ENCODE results near the gene NR6A1.

Gene NR6A1

GRCh38 chr9:124663046-124663961 lies 107.8 kb downstream of the NR6A1 start:
- H3K9ac ChIP-seq (ENCODE audit: low read depth, low read length), result no peak overlapping the region

DNA sequence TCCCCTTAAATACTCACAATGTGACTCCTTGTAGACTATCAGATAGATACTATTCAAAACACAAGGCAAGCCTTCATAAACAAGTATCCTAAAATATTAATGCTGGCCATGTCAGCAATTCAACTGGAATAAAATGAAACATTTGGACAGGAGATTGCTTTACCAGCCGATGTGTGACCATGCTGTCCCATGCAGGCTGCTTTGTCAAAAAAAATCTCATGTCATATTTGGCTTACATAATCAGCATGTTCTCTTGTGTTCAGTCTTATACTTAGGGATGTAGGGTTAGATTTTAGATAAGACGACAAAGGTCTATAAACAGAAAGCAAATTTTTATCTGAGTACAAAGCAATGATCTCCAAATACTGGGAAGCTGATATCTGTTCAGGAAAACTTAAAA lies 108.5 kb downstream of the NR6A1 start:
- Histone ChIP-seq H3K9ac (ENCODE audit: low read depth, low read length) (no peak overlapping the region), H3K9me3 (ENCODE audit: control insufficient read depth, insufficient read depth, low read length) (no peaks in the 10 kb centered on the region), H3K4me1 (ENCODE audit: control insufficient read depth, insufficient read depth, low read length) (peaks cover 35% of the 10 kb centered on the region), H3K27me3 (ENCODE audit: control insufficient read depth, insufficient read depth, low read length) (no peaks in the 10 kb centered on the region), H3K4me3 (ENCODE audit: low read depth, low read length) (no peak overlapping the region), H3K27ac (ENCODE audit: low read depth, low read length) (no peak overlapping the region), H3K36me3 (ENCODE audit: control insufficient read depth, insufficient read depth, low read length) (no peaks in the 10 kb centered on the region)

More at GRCh38 chr9:124663046-124663961, 107.8 kb downstream of the NR6A1 start:
- H3K27ac ChIP-seq (ENCODE audit: low read depth, low read length), result peak overlapping the region; percentile 50
- peaks cover 28% of the 10 kb centered on the region for H3K4me1 ChIP-seq (ENCODE audit: control insufficient read depth, insufficient read depth, low read length)
- H3K27me3 ChIP-seq (ENCODE audit: control insufficient read depth, insufficient read depth, low read length), result no peaks in the 10 kb centered on the region
- no peaks in the 10 kb centered on the region for H3K36me3 ChIP-seq (ENCODE audit: control insufficient read depth, insufficient read depth, low read length)
- no peak overlapping the region for H3K4me3 ChIP-seq (ENCODE audit: low read depth, low read length)
- no peaks in the 10 kb centered on the region for H3K9me3 ChIP-seq (ENCODE audit: control insufficient read depth, insufficient read depth, low read length)

GRCh38 chr9:124661271-124661670 lies 109.8 kb downstream of the NR6A1 start:
- Histone ChIP-seq H3K27me3 (ENCODE audit: control insufficient read depth, insufficient read depth, low read length) (no peaks in the 10 kb centered on the region), H3K9ac (ENCODE audit: low read depth, low read length) (no peak overlapping the region), H3K4me3 (ENCODE audit: low read depth, low read length) (no peak overlapping the region; the same call in 1 of the 2 replicates), H3K36me3 (ENCODE audit: control insufficient read depth, insufficient read depth, low read length) (no peaks in the 10 kb centered on the region), H3K9me3 (ENCODE audit: control insufficient read depth, insufficient read depth, low read length) (no peaks in the 10 kb centered on the region), H3K4me1 (ENCODE audit: control insufficient read depth, insufficient read depth, low read length) (peaks cover 35% of the 10 kb centered on the region), H3K27ac (ENCODE audit: low read depth, low read length) (peak overlapping the region; percentile 95)

DNA sequence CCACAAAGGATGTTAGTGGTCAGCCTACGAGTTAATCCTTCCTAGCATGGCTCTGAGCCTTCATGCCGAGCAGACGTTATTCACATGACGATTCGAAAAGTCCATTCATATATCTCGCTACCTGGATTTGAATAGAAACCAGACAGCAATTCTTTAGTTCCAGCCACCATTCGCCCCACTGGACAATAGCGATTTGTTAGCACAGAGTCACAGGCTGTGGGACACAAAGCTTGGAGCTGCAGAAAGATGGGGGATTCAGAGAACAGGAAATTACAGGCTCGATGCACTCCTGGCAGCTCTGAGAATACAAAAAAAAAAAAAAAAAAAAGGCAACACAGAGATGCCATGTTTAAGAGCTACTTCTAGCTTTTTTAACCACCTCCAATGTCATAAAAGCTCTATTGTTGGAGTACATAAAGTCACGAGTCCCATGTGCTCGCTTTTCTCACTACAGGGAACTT lies 110.7 kb downstream of the NR6A1 start:
- Histone ChIP-seq H3K4me1 (ENCODE audit: control insufficient read depth, insufficient read depth, low read length) (peaks cover 35% of the 10 kb centered on the region), H3K27me3 (ENCODE audit: control insufficient read depth, insufficient read depth, low read length) (no peaks in the 10 kb centered on the region), H3K4me3 (ENCODE audit: low read depth, low read length) (peak overlapping the region; percentile 85), H3K36me3 (ENCODE audit: control insufficient read depth, insufficient read depth, low read length) (no peaks in the 10 kb centered on the region), H3K9ac (ENCODE audit: low read depth, low read length) (peak overlapping the region; percentile 96), H3K9me3 (ENCODE audit: control insufficient read depth, insufficient read depth, low read length) (no peaks in the 10 kb centered on the region), H3K27ac (ENCODE audit: low read depth, low read length) (peak overlapping the region; percentile 95)

DNA sequence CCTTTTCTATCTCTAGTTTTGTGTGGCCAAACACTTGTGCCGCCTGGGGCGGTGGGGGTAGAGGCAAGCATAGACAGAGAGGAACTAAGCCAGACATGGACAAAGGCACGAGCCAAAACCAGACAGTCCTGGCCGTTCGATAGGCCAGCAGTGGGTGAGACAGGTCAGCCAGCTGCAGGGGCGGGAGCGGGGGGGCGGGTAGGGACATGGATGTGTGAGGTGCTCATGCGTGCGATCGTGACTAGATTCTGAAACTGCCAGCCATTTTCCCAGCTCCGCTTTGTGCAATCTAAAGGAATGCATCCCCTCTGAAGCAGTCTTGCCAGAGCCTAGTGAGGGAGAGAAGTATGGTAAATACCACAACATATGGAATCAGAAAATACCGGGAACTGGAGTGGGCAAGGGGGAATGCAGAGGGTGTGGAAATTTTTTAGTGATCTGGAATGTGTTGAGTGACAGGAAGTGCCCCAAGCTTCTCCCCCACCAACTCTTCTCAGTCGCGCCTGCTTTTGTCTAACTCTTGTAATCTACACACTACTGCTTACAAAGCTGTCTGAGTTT lies 111.9 kb downstream of the NR6A1 start:
- H3K27ac ChIP-seq (ENCODE audit: low read depth, low read length), result peak overlapping the region; percentile 95
- H3K4me3 ChIP-seq (ENCODE audit: low read depth, low read length), result peak overlapping the region; percentile 85
- no peaks in the 10 kb centered on the region for H3K27me3 ChIP-seq (ENCODE audit: control insufficient read depth, insufficient read depth, low read length)
- H3K9ac ChIP-seq (ENCODE audit: low read depth, low read length), result peak overlapping the region; percentile 96
- H3K4me1 ChIP-seq (ENCODE audit: control insufficient read depth, insufficient read depth, low read length), result peaks cover 35% of the 10 kb centered on the region
- no peaks in the 10 kb centered on the region for H3K36me3 ChIP-seq (ENCODE audit: control insufficient read depth, insufficient read depth, low read length)
- no peaks in the 10 kb centered on the region for H3K9me3 ChIP-seq (ENCODE audit: control insufficient read depth, insufficient read depth, low read length)

- Histone ChIP-seq H3K27ac (ENCODE audit: low read depth, low read length) (peak overlapping the region; percentile 95), H3K9ac (ENCODE audit: low read depth, low read length) (peak overlapping the region; percentile 96), H3K36me3 (ENCODE audit: control insufficient read depth, insufficient read depth, low read length) (no peaks in the 10 kb centered on the region), H3K4me3 (ENCODE audit: low read depth, low read length) (peak overlapping the region; percentile 85), H3K27me3 (ENCODE audit: control insufficient read depth, insufficient read depth, low read length) (no peaks in the 10 kb centered on the region), H3K9me3 (ENCODE audit: control insufficient read depth, insufficient read depth, low read length) (no peaks in the 10 kb centered on the region), H3K4me1 (ENCODE audit: control insufficient read depth, insufficient read depth, low read length) (peaks cover 34% of the 10 kb centered on the region)
These were observed 112.7 kb downstream of the NR6A1 start for GRCh38 chr9:124658165-124659017.

DNA sequence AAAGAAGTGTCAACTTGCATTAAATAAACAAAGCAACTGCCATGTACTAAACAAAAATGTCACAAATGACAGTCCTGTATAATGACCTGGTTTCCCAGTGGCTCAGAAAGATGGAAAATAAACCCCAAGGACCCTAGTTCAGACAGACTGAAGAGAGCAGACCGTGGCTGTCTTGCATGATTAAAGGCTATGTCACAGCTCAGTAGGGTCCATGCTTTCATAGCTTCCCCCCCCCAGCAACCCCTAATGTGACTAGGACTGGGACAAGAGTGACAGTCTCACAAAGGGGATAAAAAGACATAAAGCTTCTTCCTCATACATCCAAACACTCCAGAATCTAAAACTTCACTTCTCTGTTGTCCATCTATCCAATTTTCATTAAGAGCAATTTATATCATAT lies 113.6 kb downstream of the NR6A1 start:
- H3K9ac ChIP-seq (ENCODE audit: low read depth, low read length), result no peak overlapping the region
- H3K27me3 ChIP-seq (ENCODE audit: control insufficient read depth, insufficient read depth, low read length), result no peaks in the 10 kb centered on the region
- H3K27ac ChIP-seq (ENCODE audit: low read depth, low read length), result no peak overlapping the region
- H3K4me3 ChIP-seq (ENCODE audit: low read depth, low read length), result no peak overlapping the region
- H3K36me3 ChIP-seq (ENCODE audit: control insufficient read depth, insufficient read depth, low read length), result no peaks in the 10 kb centered on the region
- H3K9me3 ChIP-seq (ENCODE audit: control insufficient read depth, insufficient read depth, low read length), result no peaks in the 10 kb centered on the region
- H3K4me1 ChIP-seq (ENCODE audit: control insufficient read depth, insufficient read depth, low read length), result peaks cover 32% of the 10 kb centered on the region

DNA sequence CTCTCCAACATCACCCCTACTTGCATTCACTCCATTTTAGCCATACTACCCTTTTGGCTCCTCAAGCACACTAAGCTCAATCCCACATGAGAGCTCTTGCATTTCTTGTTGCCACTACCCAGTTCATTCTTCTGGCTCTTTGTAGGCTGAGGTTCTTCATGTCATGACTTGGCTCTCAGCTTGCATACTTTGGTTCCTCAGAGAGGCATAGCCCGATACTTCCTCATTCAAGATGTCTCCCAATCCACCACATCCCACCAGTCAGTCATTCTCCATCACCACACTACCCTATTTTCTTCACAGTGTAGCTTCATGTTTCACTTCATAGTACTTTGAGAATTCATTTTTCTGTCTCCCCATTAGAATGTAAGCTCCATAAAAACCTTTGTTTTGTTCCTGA lies 116.7 kb downstream of the NR6A1 start:
- no peak overlapping the region for H3K9ac ChIP-seq (ENCODE audit: low read depth, low read length)
- H3K4me3 ChIP-seq (ENCODE audit: low read depth, low read length), result no peak overlapping the region
- H3K36me3 ChIP-seq (ENCODE audit: control insufficient read depth, insufficient read depth, low read length), result no peaks in the 10 kb centered on the region
- no peaks in the 10 kb centered on the region for H3K27me3 ChIP-seq (ENCODE audit: control insufficient read depth, insufficient read depth, low read length)
- H3K4me1 ChIP-seq (ENCODE audit: control insufficient read depth, insufficient read depth, low read length), result peaks cover 11% of the 10 kb centered on the region
- H3K9me3 ChIP-seq (ENCODE audit: control insufficient read depth, insufficient read depth, low read length), result no peaks in the 10 kb centered on the region
- no peak overlapping the region for H3K27ac ChIP-seq (ENCODE audit: low read depth, low read length)

DNA sequence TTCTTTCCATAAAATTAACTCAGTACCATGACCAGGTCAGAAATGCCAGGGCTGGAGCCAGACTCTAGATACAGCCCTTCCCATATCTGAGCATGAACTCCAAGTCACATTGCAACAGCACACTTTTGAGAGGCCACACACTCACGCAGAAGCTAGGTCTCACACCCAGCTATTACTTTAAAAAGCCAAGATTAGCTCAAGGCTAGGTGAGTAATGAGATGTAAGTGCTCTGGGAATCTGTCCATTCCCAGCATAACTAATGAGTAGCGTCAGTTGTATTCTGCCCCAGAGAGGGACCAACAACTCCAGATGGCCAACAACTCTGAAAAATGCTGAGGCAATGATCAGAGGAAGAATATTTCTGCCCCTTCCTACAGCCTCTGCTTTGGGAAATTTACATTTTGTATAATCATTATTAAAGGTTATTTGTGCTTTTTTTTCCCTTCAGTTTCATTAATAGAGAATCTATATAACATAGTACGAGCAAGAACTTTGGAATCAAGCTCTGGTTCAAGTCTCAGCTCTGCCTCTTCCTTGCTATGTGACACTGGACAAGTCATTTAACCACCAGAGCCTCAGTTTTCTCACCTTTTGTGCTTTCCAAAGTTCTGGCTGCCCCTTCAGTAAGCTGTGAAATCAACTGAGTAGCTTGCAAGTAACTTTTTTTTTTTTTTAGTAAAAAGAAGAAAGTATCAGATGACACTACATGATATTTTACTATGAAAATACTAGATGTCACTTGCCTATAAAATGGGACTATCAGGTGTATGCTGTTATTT lies 118.3 kb downstream of the NR6A1 start:
- no peak overlapping the region for H3K9ac ChIP-seq (ENCODE audit: low read depth, low read length)
- peaks cover 2% of the 10 kb centered on the region; the same call in 1 of the 2 replicates for H3K4me1 ChIP-seq (ENCODE audit: control insufficient read depth, insufficient read depth, low read length)
- H3K27me3 ChIP-seq (ENCODE audit: control insufficient read depth, insufficient read depth, low read length), result no peaks in the 10 kb centered on the region
- no peak overlapping the region for H3K4me3 ChIP-seq (ENCODE audit: low read depth, low read length)
- no peaks in the 10 kb centered on the region for H3K9me3 ChIP-seq (ENCODE audit: control insufficient read depth, insufficient read depth, low read length)
- H3K36me3 ChIP-seq (ENCODE audit: control insufficient read depth, insufficient read depth, low read length), result no peaks in the 10 kb centered on the region
- H3K27ac ChIP-seq (ENCODE audit: low read depth, low read length), result no peak overlapping the region

DNA sequence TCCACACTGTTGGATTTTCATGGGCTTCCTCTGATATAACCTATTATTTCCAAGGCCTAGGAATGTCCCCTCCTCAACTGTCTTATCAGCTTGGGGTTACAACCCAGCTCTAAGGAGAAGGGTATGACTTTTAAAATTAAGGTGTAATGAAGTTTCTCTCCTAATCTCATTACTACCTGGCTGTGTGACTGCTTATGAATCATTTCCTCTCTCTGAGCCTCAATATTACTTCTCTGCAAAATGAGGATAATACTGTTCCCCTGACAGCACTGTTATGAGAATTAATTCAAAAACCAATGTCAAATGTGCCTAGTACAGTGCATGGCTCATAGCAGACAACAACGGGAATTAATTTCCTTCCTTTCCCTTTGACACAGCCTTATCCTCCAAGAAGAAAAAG lies 118.9 kb downstream of the NR6A1 start:
- Histone ChIP-seq H3K36me3 (ENCODE audit: control insufficient read depth, insufficient read depth, low read length) (no peaks in the 10 kb centered on the region), H3K27ac (ENCODE audit: low read depth, low read length) (no peak overlapping the region), H3K4me3 (ENCODE audit: low read depth, low read length) (no peak overlapping the region), H3K27me3 (ENCODE audit: control insufficient read depth, insufficient read depth, low read length) (no peaks in the 10 kb centered on the region), H3K9me3 (ENCODE audit: control insufficient read depth, insufficient read depth, low read length) (no peaks in the 10 kb centered on the region), H3K9ac (ENCODE audit: low read depth, low read length) (no peak overlapping the region), H3K4me1 (ENCODE audit: control insufficient read depth, insufficient read depth, low read length) (no peaks in the 10 kb centered on the region)

Measured in HUES48 (cell line).